Dermis lymphatic vessel endothelial cell (primary cell): ENCODE measurements around the gene CDK5R1. TPM values are rescaled to one million over a fixed set of nuclear protein-coding genes. Genes with fewer than 3 reads are reported as not detected.

ENCODE experiments used
- total RNA-seq: library from RNA; depleted of rRNA; stranded (reverse); fragments of >200 nt; gene quantifications from 2 replicates; pipeline ENCODE4 v1.2.1, GENCODE V29; 2014

Gene CDK5R1
- total RNA-seq, result 0.98 and 1.9 TPM in 2 replicates

DNA sequence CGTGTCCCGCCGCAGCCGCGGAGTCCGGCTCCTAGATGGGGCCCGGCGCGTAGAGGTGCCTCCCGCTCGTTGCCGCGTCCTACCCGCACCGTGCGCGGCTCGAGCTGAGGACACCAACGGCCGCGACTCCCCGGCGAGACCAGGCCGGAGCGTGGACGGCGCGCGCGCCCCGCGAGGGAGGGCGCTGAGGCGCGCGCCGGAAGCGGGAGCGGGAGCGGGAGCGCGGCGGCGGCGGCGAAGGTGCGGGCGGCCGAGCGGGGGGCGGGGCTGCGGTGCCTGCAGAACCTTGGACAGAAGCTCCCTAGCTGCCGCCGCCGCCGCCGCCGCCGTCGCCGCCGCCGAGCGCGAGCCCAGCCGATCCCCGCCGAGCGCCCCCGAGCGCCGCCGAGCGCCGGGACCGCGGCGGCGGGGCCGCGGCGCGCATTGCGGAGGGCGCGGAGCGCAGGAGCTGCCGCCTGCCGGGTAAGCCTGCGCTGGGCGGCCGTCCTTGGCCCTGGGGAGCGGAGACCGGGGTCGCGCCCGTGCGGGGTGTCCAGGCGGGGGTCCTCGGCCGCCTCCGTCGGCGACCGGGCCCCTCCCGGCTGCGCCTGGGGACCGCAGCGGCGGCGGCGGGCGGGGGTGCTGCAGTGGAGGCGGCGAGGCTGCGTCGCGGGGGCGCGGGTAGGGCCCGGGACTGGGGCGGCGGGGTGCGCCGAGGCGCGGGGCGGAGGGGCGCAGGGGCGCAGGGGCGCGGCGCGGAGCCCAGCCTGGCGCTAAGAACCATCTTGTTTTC is at the start of gene CDK5R1:
TSS of gene CDK5R1 (plus strand) at position 293 of the 772 bp plus-strand sequence. CDS start 628 bp downstream, outside the sequence.

DNA sequence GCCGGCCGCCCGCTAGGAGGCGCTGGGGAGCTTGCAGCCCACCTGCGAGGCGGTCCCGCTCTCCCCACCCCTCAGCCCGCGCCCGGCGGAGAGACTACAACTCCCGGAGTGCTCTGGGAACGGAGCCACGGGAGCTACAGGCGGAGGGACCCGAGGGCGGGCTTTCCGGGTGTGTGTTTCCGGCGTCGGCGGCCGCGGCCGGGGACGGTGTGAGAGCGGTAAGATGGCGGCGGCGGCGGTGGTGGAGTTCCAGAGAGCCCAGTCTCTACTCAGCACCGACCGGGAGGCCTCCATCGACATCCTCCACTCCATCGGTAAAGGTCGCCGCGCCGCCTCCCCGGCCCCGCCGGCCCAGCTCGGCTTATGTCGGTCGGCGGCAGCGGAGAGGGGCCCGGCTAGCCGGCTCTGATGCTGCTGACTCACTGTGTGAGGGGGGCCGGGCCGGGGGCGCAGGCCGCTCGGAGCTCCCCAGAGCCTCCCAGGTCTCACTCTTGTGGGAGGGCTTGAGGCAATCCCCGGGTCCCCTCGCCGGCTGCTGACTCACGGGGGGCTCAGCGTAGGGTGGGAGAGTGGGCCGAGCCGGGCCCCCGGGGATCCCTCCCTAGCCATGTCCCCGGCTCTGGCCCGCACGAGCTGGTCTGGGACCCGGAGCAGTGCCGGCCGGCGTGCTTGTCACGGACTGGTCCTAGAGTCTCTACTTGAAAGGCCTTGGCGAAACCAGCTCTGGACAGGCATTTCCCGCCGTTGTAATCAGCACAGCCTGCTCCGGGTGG is 42.3 kb upstream of the CDK5R1 start, which contains the start of gene PSMD11:
TSS of gene PSMD11 (plus strand) at position 210 of the 773 bp plus-strand sequence. CDS start at position 224, 14 bp downstream.

Other genes with a start within 250 kb of the CDK5R1 start
- under 0.01 TPM in 2 replicates for gene RHBDL3, start 221.2 kb upstream of the CDK5R1 start, total RNA-seq
- 23.5 and 23.8 TPM in 2 replicates for gene C17orf75, start 144.8 kb upstream of the CDK5R1 start, total RNA-seq
- gene ZNF207, start 136.8 kb upstream of the CDK5R1 start, total RNA-seq, result 67.6 and 89.1 TPM in 2 replicates
- 86.9 and 99.6 TPM in 2 replicates for gene PSMD11, start 42.5 kb upstream of the CDK5R1 start, total RNA-seq